Psoas muscle (tissue), 8 donors: ENCODE data around the gene NUMBL. TPM values are rescaled to one million over a fixed set of nuclear protein-coding genes. Genes with fewer than 3 reads are reported as not detected.

Experiments
- ATAC-seq, 4 donors: fragments of 200-7000 bp; cut with Tn5 transposase; one replicate each; pipeline ENCODE4 v1.9.1; 2020; ENCODE audit warnings: moderate library complexity in 3 of 4, mild to moderate bottlenecking in 2 of 4
- DNase-seq, 2 donors: peaks; one replicate each; pipeline ENCODE4 v3.0.0-alpha.2; 2020
- H3K27ac ChIP-seq: fragments of 200-600 bp; one replicate; pipeline ENCODE4 v1.8.0; 2022
- H3K27me3 ChIP-seq, 3 donors: fragments of 200-600 bp in 1 of 3; one replicate each; pipeline versions ENCODE4 v1.6.1 to v1.8.0; 2013 to 2022; ENCODE audit warnings: low read length in 2 of 3, mild to moderate bottlenecking in 2 of 3, moderate library complexity in 1 of 3; ENCODE audit not compliant: insufficient read depth in 3 of 3
- H3K36me3 ChIP-seq, 2 donors: fragments of 200-600 bp in 1 of 2; one replicate each; pipeline versions ENCODE4 v1.6.1 to v1.8.0; 2013 to 2022; ENCODE audit warnings: low read depth in 1 of 2, mild to moderate bottlenecking in 1 of 2, moderate library complexity in 1 of 2; ENCODE audit not compliant: insufficient read depth in 1 of 2
- H3K4me1 ChIP-seq: fragments of 200-600 bp; one replicate; pipeline ENCODE4 v1.8.0; 2022
- H3K4me3 ChIP-seq: fragments of 200-600 bp; one replicate; pipeline ENCODE4 v1.8.0; 2022; ENCODE audit warnings: mild to moderate bottlenecking
- H3K9me3 ChIP-seq: fragments of 200-600 bp; one replicate; pipeline ENCODE4 v1.8.0; 2022
- CTCF ChIP-seq: fragments of 200-600 bp; IDR thresholded peaks from one replicate; pipeline ENCODE4 v1.8.0; 2022; ENCODE audit warnings: antibody characterized with exemption
- WGBS, 3 donors: extraction: QIAGEN DNeasy Blood & Tissue Kit; methylation state at CpG; one replicate each; pipeline versions ENCODE4 v1.1.6 to v1.1.7; 2013; 5-methylcytosine and 5-hydroxymethylcytosine counted together
- intact Hi-C, 2 donors: fragments of 100-400 bp; cut with DNase I; formaldehyde crosslinking; loops; one replicate each; pipeline versions ENCODE4 v1.11.0 to v1.14.2; 2022
- polyA plus RNA-seq, 3 donors: library from polyadenylated mRNA; stranded (reverse); fragments of 200-250 nt; gene quantifications; one replicate each; pipeline ENCODE4 v1.2.3, GENCODE V29; 2013
- total RNA-seq, 4 donors: library from RNA; stranded (reverse); fragmentation: NEBNext Ultra II Directional in 2 of 4; extraction: Animal tissue kit (Norgen Biotek cat#: 25700) in 2 of 4; gene quantifications; one replicate each; pipeline versions ENCODE4 v1.2.1 to v1.2.4, GENCODE V29; 2021 to 2023
- donor health status: healthy with polysubstance abuse.
- donor health status: DM: no; HTN: no; CAD: no; lungs with moderate emphysema.
- donor health status: Bipolar disorder and iron deficiency.
- donor health status: healthy.
- donor health status: DM: yes; HTN: yes; CAD: no.
- donor health status: DM: no; HTN: no; CAD: no.
- donor health status: DM: no; HTN: no; CAD: no.
- donor health status: DM: yes; HTN: yes; CAD: no.

Gene NUMBL
- total and polyA plus RNA-seq, 7 donors: 3.3 to 13.3 (median 12.0) TPM

- no peak for ATAC-seq
- intact Hi-C loops: no loop called here
- Histone ChIP-seq H3K27ac (no peak overlapping the region), H3K4me3 (no peak overlapping the region), H3K9me3 (no peaks in the 10 kb centered on the region), H3K4me1 (no peaks in the 10 kb centered on the region), H3K36me3 (peaks cover 0 to 7% of the 10 kb centered on the region in 2 donors), H3K27me3 (no peaks in the 10 kb centered on the region)
- TF ChIP-seq CTCF: no peak
- WGBS, 3 donors: 93 to 96% (median 96%) methylated on average over 4 of the region's 4 CpGs
- no peak for DNase-seq
These were observed 72.5 kb downstream of the NUMBL start for GRCh38 chr19:40617961-40618360.

GRCh38 chr19:40616941-40617340, 73.5 kb downstream of the NUMBL start:
- DNase-seq (no peak), ATAC-seq (no peak)
- Histone ChIP-seq H3K36me3 (peaks cover 0 to 7% of the 10 kb centered on the region in 2 donors), H3K27me3 (no peaks in the 10 kb centered on the region), H3K4me1 (no peaks in the 10 kb centered on the region), H3K27ac (no peak overlapping the region), H3K4me3 (no peak overlapping the region), H3K9me3 (no peaks in the 10 kb centered on the region)
- TF ChIP-seq CTCF: no peak
- 90 to 92% (median 91%) methylated on average over 17 of the region's 17 CpGs for WGBS, 3 donors
- intact Hi-C loops: no loop called here

DNA sequence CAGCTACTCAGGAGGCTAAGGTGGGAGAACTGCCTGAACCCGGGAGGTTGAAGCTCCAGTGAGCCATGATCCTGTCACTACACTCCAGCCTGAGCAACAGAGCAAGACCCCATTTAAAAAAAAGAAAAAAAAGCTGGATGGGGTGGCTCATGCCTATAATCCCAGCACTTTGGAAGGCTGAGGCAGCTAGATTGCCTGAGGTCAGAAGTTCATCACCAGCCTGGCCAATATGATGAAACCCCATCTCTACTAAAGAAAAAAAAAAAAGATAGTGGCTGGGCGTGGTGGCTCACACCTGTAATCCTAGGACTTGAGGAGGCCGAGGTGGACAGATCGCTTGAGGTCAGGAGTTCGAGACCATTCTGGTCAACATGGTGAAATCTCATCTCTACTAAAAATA, 74.3 kb downstream of the NUMBL start:
- no peaks in the 10 kb centered on the region for H3K9me3 ChIP-seq
- no peak overlapping the region for H3K27ac ChIP-seq
- intact Hi-C loops: no loop called here
- no peak for DNase-seq
- WGBS, 3 donors: 80 to 94% (median 86%) methylated on average over 5 of the region's 5 CpGs
- no peaks in the 10 kb centered on the region for H3K27me3 ChIP-seq
- ATAC-seq: no peak
- TF ChIP-seq CTCF: no peak
- peaks cover 0 to 5% of the 10 kb centered on the region in 2 donors for H3K36me3 ChIP-seq
- H3K4me3 ChIP-seq: no peak overlapping the region
- no peaks in the 10 kb centered on the region for H3K4me1 ChIP-seq

Other genes starting within 250 kb of the NUMBL start
- 10 to 100 TPM; 16.0 to 29.0 (median 26.0) TPM for gene SERTAD3, start 246.3 kb downstream of the NUMBL start, total RNA-seq
- gene SERTAD3, start 246.3 kb downstream of the NUMBL start, polyA plus RNA-seq: 10 to 100 TPM; 12.7 to 30.0 (median 13.8) TPM
- gene BLVRB, start 224.9 kb downstream of the NUMBL start, total RNA-seq: 100 to 1,000 TPM in 2 of 4 donors, 10 to 100 TPM in 2; 74.1 to 189 (median 114) TPM
- 100 to 1,000 TPM; 167 to 204 (median 172) TPM for gene BLVRB, start 224.9 kb downstream of the NUMBL start, polyA plus RNA-seq
- gene SPTBN4, start 223.7 kb downstream of the NUMBL start, total RNA-seq: 1 to 10 TPM; 1.8 to 4.7 (median 2.8) TPM
- 1 to 10 TPM in 2 of 3 donors, under 1 TPM in 1; 0.66 to 2.9 (median 2.8) TPM for gene SPTBN4, start 223.7 kb downstream of the NUMBL start, polyA plus RNA-seq
- gene SHKBP1, start 113.8 kb downstream of the NUMBL start, total RNA-seq: 10 to 100 TPM; 12.4 to 17.4 (median 16.1) TPM
- 10 to 100 TPM; 14.0 to 21.7 (median 20.3) TPM for gene SHKBP1, start 113.8 kb downstream of the NUMBL start, polyA plus RNA-seq
- gene LTBP4, start 89.3 kb downstream of the NUMBL start, total RNA-seq: 10 to 100 TPM; 24.1 to 55.8 (median 44.0) TPM
- gene LTBP4, start 89.3 kb downstream of the NUMBL start, polyA plus RNA-seq: 10 to 100 TPM; 16.0 to 23.8 (median 20.6) TPM
- 10 to 100 TPM in 3 of 4 donors, 1 to 10 TPM in 1; 6.8 to 16.2 (median 13.7) TPM for gene COQ8B, start 26.2 kb upstream of the NUMBL start, total RNA-seq
- 10 to 100 TPM; 13.2 to 43.1 (median 16.1) TPM for gene COQ8B, start 26.2 kb upstream of the NUMBL start, polyA plus RNA-seq
- gene ITPKC, start 26.5 kb upstream of the NUMBL start, total RNA-seq: 10 to 100 TPM in 3 of 4 donors, 1 to 10 TPM in 1; 6.9 to 16.7 (median 14.2) TPM
- 10 to 100 TPM; 10.2 to 19.2 (median 16.6) TPM for gene ITPKC, start 26.5 kb upstream of the NUMBL start, polyA plus RNA-seq
- gene ACTMAP, start 59.8 kb upstream of the NUMBL start, total RNA-seq: 10 to 100 TPM in 2 of 4 donors, 1 to 10 TPM in 2; 6.7 to 13.3 (median 9.6) TPM
- gene ACTMAP, start 59.8 kb upstream of the NUMBL start, polyA plus RNA-seq: 1 to 10 TPM; 5.1 to 8.9 (median 6.6) TPM
- 10 to 100 TPM; 27.5 to 43.6 (median 33.5) TPM for gene SNRPA, start 60.6 kb upstream of the NUMBL start, total RNA-seq
- gene SNRPA, start 60.6 kb upstream of the NUMBL start, polyA plus RNA-seq: 10 to 100 TPM; 21.5 to 34.2 (median 22.5) TPM
- 1 to 10 TPM in 1 of 4 donors, not detected in 3; 1.3 TPM for gene MIA, start 84.9 kb upstream of the NUMBL start, total RNA-seq
- gene MIA, start 84.9 kb upstream of the NUMBL start, polyA plus RNA-seq: under 1 TPM in 2 of 3 donors, not detected in 1; 0.38 to 0.77 TPM
- 10 to 100 TPM in 3 of 4 donors, 1 to 10 TPM in 1; 8.2 to 14.5 (median 13.9) TPM for gene RAB4B, start 87.6 kb upstream of the NUMBL start, total RNA-seq
- gene RAB4B, start 87.6 kb upstream of the NUMBL start, polyA plus RNA-seq: 10 to 100 TPM; 19.2 to 28.7 (median 23.4) TPM
- 10 to 100 TPM; 34.9 to 42.9 (median 38.9) TPM for gene EGLN2, start 108.5 kb upstream of the NUMBL start, total RNA-seq
- 10 to 100 TPM; 45.8 to 67.6 (median 50.0) TPM for gene EGLN2, start 108.5 kb upstream of the NUMBL start, polyA plus RNA-seq
- gene CYP2A6, start 159.8 kb upstream of the NUMBL start, total RNA-seq: under 1 TPM in 1 of 4 donors, not detected in 3; 0.32 TPM
- gene CYP2A6, start 159.8 kb upstream of the NUMBL start, polyA plus RNA-seq: not detected
- gene CYP2A7, start 191.6 kb upstream of the NUMBL start, total RNA-seq: under 1 TPM in 1 of 4 donors, not detected in 3; 0.71 TPM
- gene CYP2A7, start 191.6 kb upstream of the NUMBL start, polyA plus RNA-seq: not detected